HL-60 (cell line): ENCODE measurements around the gene AOPEP.

Experiments
- DNase-seq, 2 experiments: peaks; one replicate each; pipeline ENCODE4 v3.0.0-alpha.2; 2010 to 2020; ENCODE audit warnings: low read depth in 1 of 2, low spot score in 1 of 2
- H3K27ac ChIP-seq: fragments of 250-450 bp; sonication (Bioruptor Pico); replicated peaks from 2 replicates; pipeline ENCODE4 v1.5.1; 2020; ENCODE audit warnings: mild to moderate bottlenecking, moderate library complexity
- H3K27me3 ChIP-seq: fragments of 250-450 bp; sonication (Bioruptor Pico); 2 replicates; pipeline ENCODE4 v1.5.1; 2021; ENCODE audit warnings: mild to moderate bottlenecking, moderate library complexity; ENCODE audit not compliant: insufficient read depth, poor library complexity, severe bottlenecking
- H3K4me3 ChIP-seq: replicated peaks from 2 replicates; pipeline ENCODE4 v1.5.1; 2011; ENCODE audit warnings: mild to moderate bottlenecking, control low read depth, low read length; ENCODE audit not compliant: insufficient read depth
- GABPA ChIP-seq: IDR thresholded peaks from 2 replicates; pipeline ENCODE4 v1.6.1; 2012; ENCODE audit warnings: low read depth
- POLR2AphosphoS5 ChIP-seq: IDR thresholded peaks from 2 replicates; pipeline ENCODE4 v1.6.1; 2012; ENCODE audit warnings: low read depth
- REST ChIP-seq: IDR thresholded peaks from 2 replicates; pipeline ENCODE4 v1.6.1; 2012; ENCODE audit warnings: low read depth; ENCODE audit not compliant: insufficient replicate concordance
- SPI1 ChIP-seq: IDR thresholded peaks from 2 replicates; pipeline ENCODE4 v1.6.1; 2012; ENCODE audit warnings: low read depth, mild to moderate bottlenecking, borderline replicate concordance
- TF ChIP-seq, protein P1 (sequence below): IDR thresholded peaks from one replicate; pipeline ENCODE4 v1.5.1; 2011; ENCODE audit warnings: low read length, control low read depth, inconsistent platforms; ENCODE audit not compliant: insufficient read depth

AOPEP gene

GRCh38 chr9:95104980-95105379, 378.5 kb downstream of the AOPEP start:
- Histone ChIP-seq H3K27ac (no peak overlapping the region), H3K4me3 (no peak overlapping the region), H3K27me3 (no peaks in the 10 kb centered on the region)
- no peak for TF ChIP-seq REST
- no peak for TF ChIP-seq POLR2AphosphoS5
- TF ChIP-seq GABPA, result no peak
- TF ChIP-seq, protein P1, sequence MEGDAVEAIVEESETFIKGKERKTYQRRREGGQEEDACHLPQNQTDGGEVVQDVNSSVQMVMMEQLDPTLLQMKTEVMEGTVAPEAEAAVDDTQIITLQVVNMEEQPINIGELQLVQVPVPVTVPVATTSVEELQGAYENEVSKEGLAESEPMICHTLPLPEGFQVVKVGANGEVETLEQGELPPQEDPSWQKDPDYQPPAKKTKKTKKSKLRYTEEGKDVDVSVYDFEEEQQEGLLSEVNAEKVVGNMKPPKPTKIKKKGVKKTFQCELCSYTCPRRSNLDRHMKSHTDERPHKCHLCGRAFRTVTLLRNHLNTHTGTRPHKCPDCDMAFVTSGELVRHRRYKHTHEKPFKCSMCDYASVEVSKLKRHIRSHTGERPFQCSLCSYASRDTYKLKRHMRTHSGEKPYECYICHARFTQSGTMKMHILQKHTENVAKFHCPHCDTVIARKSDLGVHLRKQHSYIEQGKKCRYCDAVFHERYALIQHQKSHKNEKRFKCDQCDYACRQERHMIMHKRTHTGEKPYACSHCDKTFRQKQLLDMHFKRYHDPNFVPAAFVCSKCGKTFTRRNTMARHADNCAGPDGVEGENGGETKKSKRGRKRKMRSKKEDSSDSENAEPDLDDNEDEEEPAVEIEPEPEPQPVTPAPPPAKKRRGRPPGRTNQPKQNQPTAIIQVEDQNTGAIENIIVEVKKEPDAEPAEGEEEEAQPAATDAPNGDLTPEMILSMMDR, result no peak
- no peak for DNase-seq

DNA sequence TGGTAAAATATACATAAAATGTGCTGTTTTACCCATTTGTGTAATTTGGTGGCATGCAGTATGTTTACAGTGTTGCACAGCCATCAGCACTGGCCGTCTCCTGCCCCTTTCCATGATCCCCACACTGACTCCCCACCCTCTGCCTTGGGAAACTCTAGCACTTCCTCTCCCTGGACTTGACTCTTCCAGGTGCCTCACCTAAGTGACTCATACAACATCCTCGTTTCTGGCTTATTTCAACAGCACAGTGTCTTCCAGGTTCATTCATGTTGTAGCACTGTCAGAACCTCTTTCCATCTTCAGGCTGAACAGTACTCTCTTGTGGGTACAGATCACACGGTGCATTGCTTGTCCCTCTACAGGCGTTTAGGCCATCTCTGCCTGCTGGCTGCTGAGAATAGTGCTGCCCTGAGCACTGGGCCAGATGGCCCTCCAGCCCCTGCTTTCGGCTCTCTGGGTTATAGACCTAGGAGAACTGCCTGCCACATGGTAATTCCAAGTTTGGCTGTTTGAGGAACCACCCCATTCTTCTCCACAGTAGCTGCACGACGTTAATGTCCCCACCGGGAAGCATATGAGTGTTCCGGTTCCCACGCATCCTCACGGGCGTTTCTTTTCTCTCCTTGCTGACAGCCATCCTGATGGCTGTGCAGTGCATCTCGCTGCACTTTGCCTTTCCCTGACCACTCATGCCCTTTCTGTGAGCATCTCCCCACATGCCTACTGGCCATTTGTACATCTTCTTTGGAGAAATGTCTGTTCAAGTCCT, 379.2 kb downstream of the AOPEP start:
- DNase-seq, result no peak
- no peak for TF ChIP-seq SPI1
- TF ChIP-seq POLR2AphosphoS5, result no peak
- TF ChIP-seq, protein P1, result no peak
- no peak for TF ChIP-seq GABPA
- no peak for TF ChIP-seq REST
- Histone ChIP-seq H3K27me3 (no peaks in the 10 kb centered on the region), H3K4me3 (no peak overlapping the region), H3K27ac (no peak overlapping the region)

DNA sequence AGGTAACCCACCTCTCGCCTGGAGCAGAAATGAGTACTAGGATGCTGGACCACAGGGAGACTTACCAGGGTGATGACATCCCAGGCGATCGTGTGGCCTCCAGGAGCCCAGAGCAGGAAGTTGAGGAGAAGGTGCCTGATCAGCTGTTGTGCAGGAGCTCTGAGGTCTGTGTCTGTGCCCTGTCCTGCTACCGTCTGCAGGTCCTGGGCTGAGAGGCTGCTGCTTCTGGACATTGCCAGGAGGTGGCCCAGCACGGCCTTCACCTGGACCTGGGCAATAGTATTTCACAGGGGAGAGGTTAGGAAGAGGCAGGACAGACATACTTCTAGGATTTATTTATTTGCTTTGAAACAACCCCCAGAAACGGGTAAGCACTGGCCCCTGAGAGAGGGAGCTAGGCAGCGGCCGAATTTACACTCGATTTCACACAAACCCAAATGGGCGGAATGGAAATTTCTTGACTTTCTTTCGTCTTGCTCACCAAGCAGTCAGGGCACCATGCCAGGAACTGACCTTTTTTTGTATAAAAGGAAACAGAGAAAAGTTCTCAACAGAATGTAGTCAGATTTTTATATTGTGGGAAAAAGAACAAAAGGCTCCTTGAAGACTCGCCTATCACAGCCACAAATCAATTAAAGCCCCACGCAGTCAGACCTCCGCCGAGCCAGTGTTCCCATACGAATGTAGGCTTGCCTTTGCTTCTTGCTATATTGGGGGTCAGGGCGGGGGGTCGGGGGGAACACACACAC, 380.7 kb downstream of the AOPEP start:
- DNase-seq, result no peak
- Histone ChIP-seq H3K4me3 (no peak overlapping the region), H3K27ac (no peak overlapping the region), H3K27me3 (no peaks in the 10 kb centered on the region)
- TF ChIP-seq REST (no peak), SPI1 (no peak), POLR2AphosphoS5 (no peak), GABPA (no peak)
- TF ChIP-seq, protein P1, result no peak
